Measurements from ENCODE around the gene TMEM202.
"Not testable (repeated sequence)": the region's sequence is repeated elsewhere in the genome, so short reads cannot be mapped to it uniquely, and the experiment has no call there.

Gene TMEM202

DNA sequence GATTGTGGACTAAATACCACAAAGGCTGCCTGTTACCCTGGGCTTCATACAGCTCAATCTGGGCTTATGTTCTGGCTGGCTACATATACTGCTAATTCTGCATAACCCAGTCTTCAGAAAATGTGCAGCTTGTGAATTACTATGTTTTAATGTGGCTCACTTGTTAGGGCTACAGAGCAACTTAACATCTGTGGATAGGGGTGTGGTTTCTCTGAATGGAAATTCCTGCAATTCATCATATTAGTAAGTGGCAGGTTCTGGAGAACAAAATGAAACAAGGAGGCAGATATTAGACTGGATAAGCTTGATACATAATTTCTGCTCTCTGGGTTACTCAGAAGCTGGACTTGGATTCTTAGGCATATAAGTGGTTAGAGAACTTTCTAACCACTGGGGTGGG lies 6.7 kb downstream of the TMEM202 start:
- DNase-seq = no peak

DNA sequence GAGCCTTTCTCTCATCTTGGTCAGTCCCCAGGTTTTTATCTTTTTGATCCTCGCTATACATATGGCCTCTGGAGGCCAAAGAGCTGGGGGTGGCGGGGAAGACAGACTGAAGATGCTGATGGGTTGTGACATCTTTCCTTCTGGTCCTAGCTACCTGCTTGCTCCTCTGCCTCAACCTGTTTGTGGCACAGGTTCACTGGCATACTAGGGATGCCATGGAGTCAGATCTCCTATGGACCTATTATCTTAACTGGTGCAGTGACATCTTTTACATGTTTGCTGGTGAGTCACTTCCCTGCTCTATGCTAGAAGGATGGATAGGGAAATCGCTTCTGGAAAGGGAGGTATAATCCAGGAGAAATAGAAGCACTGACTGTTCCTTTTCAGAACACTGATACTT lies 8.8 kb downstream of the TMEM202 start:
- DNase-seq = no peak

- DNase-seq = no peak
Measured at GRCh38 chr15:72411111-72411510, 13.0 kb downstream of the TMEM202 start.

- DNase-seq = no peak
Measured at GRCh38 chr15:72411544-72411943, 13.4 kb downstream of the TMEM202 start.

DNA sequence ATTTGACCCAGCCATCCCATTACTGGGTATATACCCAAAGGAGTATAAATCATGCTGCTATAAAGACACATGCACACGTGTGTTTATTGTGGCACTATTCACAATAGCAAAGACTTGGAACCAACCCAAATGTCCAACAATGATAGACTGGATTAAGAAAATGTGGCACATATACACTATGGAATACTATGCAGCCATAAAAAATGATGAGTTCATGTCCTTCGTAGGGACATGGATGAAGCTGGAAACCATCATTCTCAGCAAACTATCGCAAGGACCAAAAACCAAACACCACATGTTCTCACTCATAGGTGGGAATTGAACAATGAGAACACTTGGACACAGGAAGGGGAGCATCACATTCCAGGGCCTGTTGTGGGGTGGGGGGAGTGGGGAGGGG lies 15.2 kb downstream of the TMEM202 start:
- DNase-seq = not testable (repeated sequence)

GRCh38 chr15:72415304-72415703 lies 17.2 kb downstream of the TMEM202 start:
- DNase-seq = no peak

- not testable (repeated sequence) for DNase-seq
Measured at GRCh38 chr15:72419768-72420167, 21.7 kb downstream of the TMEM202 start.

GRCh38 chr15:72420576-72420975 lies 22.5 kb downstream of the TMEM202 start:
- DNase-seq = peak; percentile 45

- no peak for DNase-seq
Measured at GRCh38 chr15:72421484-72421883, 23.4 kb downstream of the TMEM202 start.

- DNase-seq = no peak
Measured at GRCh38 chr15:72423256-72423655, 25.2 kb downstream of the TMEM202 start.

GRCh38 chr15:72426753-72427152 lies 28.6 kb downstream of the TMEM202 start:
- no peak for DNase-seq

GRCh38 chr15:72437650-72438316 lies 39.7 kb downstream of the TMEM202 start:
- DNase-seq = no peak

DNA sequence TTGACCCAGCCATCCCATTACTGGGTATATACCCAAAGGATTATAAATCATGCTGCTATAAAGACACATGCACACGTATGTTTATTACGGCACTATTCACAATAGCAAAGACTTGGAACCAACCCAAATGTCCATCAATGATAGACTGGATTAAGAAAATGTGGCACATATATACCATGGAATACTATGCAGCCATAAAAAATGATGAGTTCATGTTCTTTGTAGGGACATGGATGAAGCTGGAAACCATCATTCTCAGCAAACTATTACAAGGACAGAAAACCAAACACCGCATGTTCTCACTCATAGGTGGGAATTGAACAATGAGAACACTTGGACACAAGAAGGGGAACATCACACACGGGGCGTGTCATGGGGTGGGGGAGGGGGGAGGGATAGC lies 44.7 kb downstream of the TMEM202 start:
- not testable (repeated sequence) for DNase-seq

DNA sequence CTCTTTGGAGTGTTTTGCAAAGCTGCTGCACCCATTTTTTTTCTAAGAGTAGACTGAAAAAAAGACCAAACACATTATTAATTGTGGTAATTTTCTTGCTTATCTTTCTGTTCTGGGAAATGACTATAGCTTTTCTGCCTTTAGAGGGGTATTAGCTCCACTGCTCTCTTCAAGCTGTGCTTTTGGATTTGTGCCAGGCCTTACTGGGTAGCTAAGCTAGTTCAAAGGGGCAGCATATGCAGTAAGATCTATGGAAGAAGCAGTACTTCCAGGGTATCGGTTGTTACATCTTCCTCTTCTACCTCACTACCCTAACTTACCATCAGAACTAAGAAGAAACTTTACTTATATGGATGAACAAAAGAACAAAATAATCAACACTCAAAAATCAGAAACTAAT lies 47.3 kb downstream of the TMEM202 start:
- DNase-seq = peak; percentile 38

DNA sequence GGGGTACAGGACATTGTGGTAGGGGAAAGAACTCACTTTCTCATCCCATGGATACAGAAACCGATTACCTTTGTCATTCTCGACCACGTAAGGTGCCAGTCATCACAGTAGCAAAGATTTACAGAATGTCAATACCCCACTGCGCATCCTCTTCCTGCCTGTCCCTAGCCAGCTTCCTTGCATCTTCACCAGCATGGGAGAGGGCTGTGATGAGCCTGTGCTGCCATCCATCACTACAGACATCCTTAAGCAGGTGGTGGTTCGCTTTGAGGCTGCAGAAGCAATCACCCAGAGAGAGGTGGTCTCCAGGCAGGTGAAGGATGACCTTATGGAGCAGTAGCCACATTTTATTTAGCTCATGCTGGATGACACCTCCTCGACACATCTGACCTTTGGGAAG lies 52.7 kb downstream of the TMEM202 start:
- DNase-seq = no peak

DNA sequence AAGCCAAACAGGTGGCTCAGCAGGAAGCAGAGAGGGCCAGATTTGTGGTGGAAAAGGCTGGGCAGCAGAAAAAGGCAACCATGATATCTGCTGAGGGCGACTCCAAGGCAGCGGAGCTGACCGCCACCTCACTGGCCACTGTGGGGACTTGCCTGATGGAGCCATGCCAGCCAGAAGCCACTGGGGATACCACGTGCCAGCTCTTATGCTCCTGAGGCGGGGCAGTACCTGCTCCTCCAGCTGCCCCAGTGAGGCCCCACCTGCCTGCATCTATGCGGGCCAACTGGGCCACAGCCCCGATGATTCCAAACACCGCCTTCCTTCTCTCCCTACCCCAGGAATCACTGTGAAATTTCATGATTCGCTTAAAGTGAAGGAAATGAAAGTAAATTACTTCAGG lies 53.1 kb downstream of the TMEM202 start:
- DNase-seq = peak; percentile 42

DNA sequence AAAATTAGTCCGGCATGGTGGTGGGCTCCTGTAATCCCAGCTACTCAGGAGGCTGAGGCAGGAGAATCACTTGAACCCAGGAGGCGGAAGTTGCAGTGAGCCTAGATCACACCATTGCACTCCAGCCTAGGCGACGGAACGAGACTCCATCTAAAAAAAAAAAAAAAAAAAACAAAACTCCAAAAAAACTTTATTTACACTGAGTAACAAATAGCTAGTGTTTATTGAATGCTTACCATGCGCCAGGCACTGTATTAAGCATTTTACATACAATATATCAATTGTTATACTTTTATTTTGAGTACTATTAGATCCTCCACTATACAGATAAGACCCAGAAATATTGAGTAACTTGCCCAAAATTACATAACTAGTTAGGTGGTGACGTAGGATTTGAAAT lies 58.6 kb downstream of the TMEM202 start:
- no peak for DNase-seq

Measured in RPMI8226 (cell line).